OCI-LY3 (cell line): ENCODE results near the gene BHLHA15.

ENCODE experiments used
- EZH2phosphoT487 ChIP-seq: fragments of 200-600 bp; shearing (Covaris generic); IDR thresholded peaks from 2 replicates; pipeline ENCODE4 v1.6.1; 2018; ENCODE audit warnings: antibody characterized with exemption, mixed run types, low read depth
- TF ChIP-seq, protein P1 (sequence below): fragments of 200-600, 300-600 bp; sonication (generic); IDR thresholded peaks from 2 replicates; pipeline ENCODE4 v1.5.1; 2014; ENCODE audit warnings: antibody characterized with exemption, low read length, low read depth

DNA sequence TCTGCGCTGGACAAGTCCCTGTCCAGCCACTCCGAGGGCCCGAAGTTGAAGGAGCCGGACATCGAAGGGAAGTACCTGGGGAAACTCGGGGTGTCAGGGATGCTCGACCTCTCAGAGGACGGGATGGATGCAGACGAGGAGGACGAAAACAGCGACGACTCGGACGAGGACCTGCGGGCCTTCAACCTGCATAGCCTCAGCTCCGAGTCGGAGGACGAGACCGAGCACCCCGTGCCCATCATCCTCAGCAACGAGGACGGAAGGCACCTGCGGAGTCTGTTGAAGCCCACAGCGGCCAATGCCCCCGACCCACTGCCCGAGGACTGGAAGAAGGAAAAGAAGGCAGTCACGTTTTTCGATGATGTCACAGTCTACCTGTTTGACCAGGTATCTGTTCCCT lies 17.1 kb upstream of the BHLHA15 start:
- TF ChIP-seq, protein P1, sequence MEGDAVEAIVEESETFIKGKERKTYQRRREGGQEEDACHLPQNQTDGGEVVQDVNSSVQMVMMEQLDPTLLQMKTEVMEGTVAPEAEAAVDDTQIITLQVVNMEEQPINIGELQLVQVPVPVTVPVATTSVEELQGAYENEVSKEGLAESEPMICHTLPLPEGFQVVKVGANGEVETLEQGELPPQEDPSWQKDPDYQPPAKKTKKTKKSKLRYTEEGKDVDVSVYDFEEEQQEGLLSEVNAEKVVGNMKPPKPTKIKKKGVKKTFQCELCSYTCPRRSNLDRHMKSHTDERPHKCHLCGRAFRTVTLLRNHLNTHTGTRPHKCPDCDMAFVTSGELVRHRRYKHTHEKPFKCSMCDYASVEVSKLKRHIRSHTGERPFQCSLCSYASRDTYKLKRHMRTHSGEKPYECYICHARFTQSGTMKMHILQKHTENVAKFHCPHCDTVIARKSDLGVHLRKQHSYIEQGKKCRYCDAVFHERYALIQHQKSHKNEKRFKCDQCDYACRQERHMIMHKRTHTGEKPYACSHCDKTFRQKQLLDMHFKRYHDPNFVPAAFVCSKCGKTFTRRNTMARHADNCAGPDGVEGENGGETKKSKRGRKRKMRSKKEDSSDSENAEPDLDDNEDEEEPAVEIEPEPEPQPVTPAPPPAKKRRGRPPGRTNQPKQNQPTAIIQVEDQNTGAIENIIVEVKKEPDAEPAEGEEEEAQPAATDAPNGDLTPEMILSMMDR: no peak
- no peak for TF ChIP-seq EZH2phosphoT487
